ENCODE data around the gene BANP.
"Not testable (repeated sequence)": the region's sequence is repeated elsewhere in the genome, so short reads cannot be mapped to it uniquely, and the experiment has no call there.

DNA sequence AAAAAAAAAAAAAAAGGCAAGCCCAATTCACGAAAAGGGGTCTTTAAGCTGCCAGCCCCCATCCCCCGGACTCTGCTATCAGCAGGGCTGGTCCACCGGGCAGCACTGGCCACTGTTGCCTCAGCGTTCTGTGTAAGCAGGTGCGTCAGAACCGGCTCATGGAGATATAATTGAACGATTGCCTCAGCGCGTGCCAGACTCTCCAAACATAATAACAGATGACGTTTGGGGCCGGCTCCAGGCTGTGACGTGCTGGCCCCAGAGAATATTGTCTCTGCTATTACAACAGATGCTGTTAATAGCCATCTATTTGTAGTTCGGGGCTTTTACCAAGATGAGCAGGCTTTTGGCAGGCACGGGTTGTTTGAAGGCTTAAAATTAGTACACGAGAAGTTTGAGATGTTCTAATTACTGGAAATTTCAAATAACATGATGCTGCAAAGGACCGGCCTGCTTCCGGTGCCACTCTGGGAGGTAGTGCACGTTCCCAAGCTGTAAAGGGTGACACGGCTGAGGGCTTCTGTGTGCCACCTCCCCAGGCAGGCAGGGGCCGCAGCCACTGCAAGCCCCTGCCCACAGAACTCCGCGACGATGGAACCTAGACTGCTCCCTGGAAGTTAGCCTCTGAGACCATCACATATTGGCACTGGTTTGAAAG, 40.0 kb upstream of the BANP start:
- TF ChIP-seq, protein P1, sequence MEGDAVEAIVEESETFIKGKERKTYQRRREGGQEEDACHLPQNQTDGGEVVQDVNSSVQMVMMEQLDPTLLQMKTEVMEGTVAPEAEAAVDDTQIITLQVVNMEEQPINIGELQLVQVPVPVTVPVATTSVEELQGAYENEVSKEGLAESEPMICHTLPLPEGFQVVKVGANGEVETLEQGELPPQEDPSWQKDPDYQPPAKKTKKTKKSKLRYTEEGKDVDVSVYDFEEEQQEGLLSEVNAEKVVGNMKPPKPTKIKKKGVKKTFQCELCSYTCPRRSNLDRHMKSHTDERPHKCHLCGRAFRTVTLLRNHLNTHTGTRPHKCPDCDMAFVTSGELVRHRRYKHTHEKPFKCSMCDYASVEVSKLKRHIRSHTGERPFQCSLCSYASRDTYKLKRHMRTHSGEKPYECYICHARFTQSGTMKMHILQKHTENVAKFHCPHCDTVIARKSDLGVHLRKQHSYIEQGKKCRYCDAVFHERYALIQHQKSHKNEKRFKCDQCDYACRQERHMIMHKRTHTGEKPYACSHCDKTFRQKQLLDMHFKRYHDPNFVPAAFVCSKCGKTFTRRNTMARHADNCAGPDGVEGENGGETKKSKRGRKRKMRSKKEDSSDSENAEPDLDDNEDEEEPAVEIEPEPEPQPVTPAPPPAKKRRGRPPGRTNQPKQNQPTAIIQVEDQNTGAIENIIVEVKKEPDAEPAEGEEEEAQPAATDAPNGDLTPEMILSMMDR (IDR thresholded peaks at IDR 0.05) = not testable (repeated sequence)
- TF ChIP-seq POLR2A (IDR thresholded peaks at IDR 0.05) = not testable (repeated sequence)
